Endothelial cell of umbilical vein (primary cell): Measurements from ENCODE around the gene SETBP1. TPM values are rescaled to one million over a fixed set of nuclear protein-coding genes. Genes with fewer than 3 reads are reported as not detected.

Experiments used
- BruUV-seq: library from RNA; stranded (reverse); fragments of 400-500 nt; replicated peaks from 2 replicates; lab custom pipeline; 2021; lab: Mats Ljungman, UMichigan
- CTCF ChIA-PET: fragments of 300-600, 350-600 bp; sonication (Branson Sonifier 250); formaldehyde crosslinking; loops from one replicate; lab custom pipeline; 2021; ENCODE audit warnings: antibody characterized with exemption, inconsistent platforms; lab: Charles Lee
- POLR2A ChIA-PET: fragments of 300-600, 350-600 bp; sonication (Branson Sonifier 250); formaldehyde crosslinking; loops from one replicate; lab custom pipeline; 2021; ENCODE audit warnings: antibody characterized with exemption, inconsistent platforms; lab: Charles Lee
- DNase-seq: peaks from one replicate; pipeline ENCODE4 v3.0.0-alpha.2; 2011; ENCODE audit warnings: low read depth, low spot score
- FAIRE-seq: peaks from 2 replicates; lab custom pipeline; 2011; peaks lifted over from hg19 to GRCh38; lab: Jason Lieb, UNC
- H2AFZ ChIP-seq: 2 replicates; pipeline ENCODE4 v1.6.0; 2012; ENCODE audit warnings: low read depth, low read length, control low read depth, inconsistent platforms
- H3K27ac ChIP-seq: 2 replicates; pipeline ENCODE4 v1.5.1; 2011; ENCODE audit warnings: low read depth, mild to moderate bottlenecking, control low read depth, low read length, moderate library complexity; ENCODE audit not compliant: insufficient read depth
- H3K27me3 ChIP-seq, 2 experiments: 2 replicates each; pipeline versions ENCODE4 v1.6.0 to v1.6.1; 2011; ENCODE audit warnings: low read length in 2 of 2, mixed read lengths in 1 of 2; ENCODE audit not compliant: control insufficient read depth in 2 of 2, insufficient read depth in 2 of 2
- H3K36me3 ChIP-seq, 2 experiments: 2 replicates in 1 of 2; 3 replicates in 1 of 2; pipeline ENCODE4 v1.5.1; 2011; ENCODE audit warnings: low read length in 2 of 2, mild to moderate bottlenecking in 1 of 2, moderate library complexity in 1 of 2; ENCODE audit not compliant: control insufficient read depth in 2 of 2, insufficient read depth in 2 of 2; ENCODE audit errors: extremely low read depth in 1 of 2
- H3K4me1 ChIP-seq: 3 replicates; pipeline ENCODE4 v1.5.1; 2011; ENCODE audit warnings: mild to moderate bottlenecking, low read length; ENCODE audit not compliant: control insufficient read depth, insufficient read depth; ENCODE audit errors: extremely low read depth
- H3K4me2 ChIP-seq: 2 replicates; pipeline ENCODE4 v1.6.1; 2011; ENCODE audit warnings: low read length, control low read depth, mixed read lengths; ENCODE audit not compliant: insufficient read depth
- H3K4me3 ChIP-seq, 3 experiments: fragments of 200-600 bp in 1 of 3; sonication (generic), shearing (Covaris generic) in 1 of 3; replicated peaks in 1 of 3; 2 replicates each; pipeline ENCODE4 v1.5.1; 2011 to 2016; ENCODE audit warnings: control low read depth in 3 of 3, low read length in 3 of 3, mild to moderate bottlenecking in 2 of 3, inconsistent platforms in 1 of 3, low read depth in 1 of 3, moderate library complexity in 1 of 3; ENCODE audit not compliant: insufficient read depth in 1 of 3
- H3K79me2 ChIP-seq: 2 replicates; pipeline ENCODE4 v1.6.0; 2012; ENCODE audit warnings: low read length, inconsistent platforms; ENCODE audit not compliant: control insufficient read depth, insufficient read depth
- H3K9ac ChIP-seq: replicated peaks from 2 replicates; pipeline ENCODE3; 2011; ENCODE audit warnings: low read length, control low read depth; ENCODE audit not compliant: insufficient read depth; ENCODE audit errors: extremely low read depth
- H3K9me1 ChIP-seq: replicated peaks from 3 replicates; pipeline ENCODE4 v1.6.0; 2011; ENCODE audit warnings: mild to moderate bottlenecking, low read length; ENCODE audit not compliant: control insufficient read depth, insufficient read depth; ENCODE audit errors: extremely low read depth
- H3K9me3 ChIP-seq: replicated peaks from 2 replicates; pipeline ENCODE4 v1.5.1; 2012; ENCODE audit warnings: low read length, inconsistent platforms; ENCODE audit not compliant: control insufficient read depth, insufficient read depth
- H4K20me1 ChIP-seq: replicated peaks from 2 replicates; pipeline ENCODE3; 2011; ENCODE audit warnings: mild to moderate bottlenecking, low read length; ENCODE audit not compliant: control insufficient read depth, insufficient read depth; ENCODE audit errors: extremely low read depth
- CTCF ChIP-seq, 2 donors: IDR thresholded peaks; 1 replicate in 1 of 2; 2 replicates in 1 of 2; pipeline ENCODE4 v1.5.1; 2011; ENCODE audit warnings: low read length in 2 of 2, mild to moderate bottlenecking in 2 of 2, moderate library complexity in 2 of 2, control low read depth in 1 of 2, inconsistent platforms in 1 of 2, low read depth in 1 of 2; ENCODE audit not compliant: insufficient read depth in 1 of 2; ENCODE audit errors: extremely low read depth in 1 of 2
- EZH2 ChIP-seq: IDR thresholded peaks from 2 replicates; pipeline ENCODE4 v1.6.1; 2012; ENCODE audit warnings: borderline replicate concordance, low read depth, mild to moderate bottlenecking, moderate library complexity, low read length, inconsistent platforms; ENCODE audit not compliant: severe bottlenecking
- FOS ChIP-seq: IDR thresholded peaks from 2 replicates; pipeline ENCODE4 v1.6.1; 2011; ENCODE audit warnings: mild to moderate bottlenecking, low read length, moderate library complexity, borderline replicate concordance; ENCODE audit not compliant: insufficient read depth
- GATA2 ChIP-seq: IDR thresholded peaks from 2 replicates; pipeline ENCODE4 v1.7.0; 2011; ENCODE audit warnings: low read depth, mild to moderate bottlenecking, moderate library complexity, mixed read lengths, low read length; ENCODE audit not compliant: insufficient read length, insufficient read depth
- JUN ChIP-seq: IDR thresholded peaks from 2 replicates; pipeline ENCODE4 v1.6.1; 2011; ENCODE audit warnings: borderline replicate concordance, low read depth; ENCODE audit not compliant: insufficient read length, insufficient read depth
- MAX ChIP-seq: IDR thresholded peaks from 2 replicates; pipeline ENCODE4 v1.6.1; 2011; ENCODE audit not compliant: insufficient read depth, insufficient read length
- MYC ChIP-seq: IDR thresholded peaks from one replicate; pipeline ENCODE4 v1.6.1; 2011; ENCODE audit warnings: mild to moderate bottlenecking, low read depth, low read length
- POLR2A ChIP-seq: IDR thresholded peaks from 2 replicates; pipeline ENCODE4 v1.6.1; 2012; ENCODE audit warnings: low read depth, mild to moderate bottlenecking, control low read depth, low read length
- POLR2AphosphoS5 ChIP-seq: IDR thresholded peaks from 2 replicates; pipeline ENCODE4 v1.6.1; 2012; ENCODE audit warnings: low read depth, mild to moderate bottlenecking, control low read depth, low read length, moderate library complexity; ENCODE audit not compliant: insufficient read depth
- dilution Hi-C: fragments of 300-500 bp; cut with MboI; formaldehyde crosslinking; loops from one replicate; pipeline ENCODE4 v1.15.0; 2019; ENCODE audit warnings: low sequenced_read_pairs; ENCODE audit not compliant: extremely low pct_ligation_motif_present
- intact Hi-C: fragments of 100-400 bp; cut with micrococcal nuclease; formaldehyde crosslinking; loops from one replicate; pipeline ENCODE4 v1.10.0; 2022
- polyA plus RNA-seq, 4 experiments: library from polyadenylated mRNA; depleted of rRNA in 3 of 4; stranded (reverse) in 3 of 4; unstranded in 1 of 4; fragments of >200 nt; gene quantifications; 2 replicates each; pipeline versions ENCODE4 v1.2.1 to v1.2.3, GENCODE V29; 2011 to 2012; ENCODE audit warnings: missing spikeins in 1 of 4
- total RNA-seq: library from RNA; stranded (reverse); gene quantifications from 2 replicates; pipeline ENCODE4 v1.2.3, GENCODE V29; 2021

Gene SETBP1
- total and polyA plus RNA-seq, 2 donors (not counting 3 experiments of a cell fraction or from before 2014, with no cell fraction given) = 0.76 to 3.1 TPM

- Histone ChIP-seq H4K20me1 (no peaks in the 10 kb centered on the region), H3K9ac (no peak overlapping the region), H3K9me1 (no peaks in the 10 kb centered on the region), H3K79me2 (no peaks in the 10 kb centered on the region), H3K4me3 (no peak overlapping the region), H3K4me2 (no peak overlapping the region), H3K36me3 (no peaks in the 10 kb centered on the region), H3K27me3 (no peaks in the 10 kb centered on the region), H2AFZ (no peak overlapping the region), H3K4me1 (no peaks in the 10 kb centered on the region), H3K9me3 (no peaks in the 10 kb centered on the region), H3K27ac (no peak overlapping the region)
- dilution Hi-C loops = no loop called here
- intact Hi-C loops = no loop called here
- CTCF ChIA-PET = no interaction called here
- FAIRE-seq (no peak), DNase-seq (no peak)
- no peak for TF ChIP-seq EZH2
- TF ChIP-seq MAX = no peak
- no peak for TF ChIP-seq MYC
- no peak for TF ChIP-seq GATA2
- TF ChIP-seq CTCF (IDR thresholded peaks at IDR 0.05; ENCODE audit: extremely low read depth in 1 of 2, insufficient read depth in 1 of 2, low read depth in 1 of 2, low read length in 2 of 2) = no peak
- no peak for TF ChIP-seq POLR2A
- no peak for TF ChIP-seq POLR2AphosphoS5
- TF ChIP-seq JUN = no peak
- no peak for TF ChIP-seq FOS
- no TSS peak for BruUV-seq
- POLR2A ChIA-PET = no interaction called here
These were observed 343.8 kb downstream of the SETBP1 start for GRCh38 chr18:45024357-45025088.
